HepG2 (cell line): Measurements from ENCODE around the gene BRSK2. TPM values are rescaled to one million over a fixed set of nuclear protein-coding genes. Genes with fewer than 3 reads are reported as not detected.
"Not testable (repeated sequence)": the region's sequence is repeated elsewhere in the genome, so short reads cannot be mapped to it uniquely, and the experiment has no call there.

Experiments
- ATAC-seq: fragments of 200-7000 bp; cut with Tn5 transposase; 3 replicates; pipeline ENCODE4 v1.9.1; 2020; ENCODE audit warnings: mild to moderate bottlenecking, moderate library complexity
- BruUV-seq: library from RNA; stranded (reverse); fragments of 400-500 nt; replicated peaks from 2 replicates; lab custom pipeline; 2021; lab: Mats Ljungman, UMichigan
- CTCF ChIA-PET: fragments of 300-600 bp; formaldehyde crosslinking; extraction: SDS; loops from one replicate; lab custom pipeline; 2021; ENCODE audit warnings: low total read pairs, inconsistent platforms, low intra/inter-chr PET ratio; lab: Yijun Ruan, JAX
- POLR2A ChIA-PET: fragments of 350-600 bp; sonication (Branson Sonifier 250); formaldehyde crosslinking; loops from one replicate; lab custom pipeline; 2020; ENCODE audit warnings: antibody characterized with exemption, inconsistent platforms; lab: Yijun Ruan, JAX
- DNase-seq: peaks from one replicate; pipeline ENCODE4 v3.0.0-alpha.2; 2015; ENCODE audit warnings: low spot score
- FAIRE-seq: peaks from 3 replicates; lab custom pipeline; 2011; peaks lifted over from hg19 to GRCh38; lab: Jason Lieb, UNC
- H2AFZ ChIP-seq: one replicate; pipeline ENCODE4 v1.6.1; 2011; ENCODE audit warnings: low read length, inconsistent platforms
- H3K27ac ChIP-seq: fragments of 300-600 bp; 3 replicates; pipeline ENCODE4 v1.8.0; 2011; ENCODE audit warnings: mixed run types, mild to moderate bottlenecking, mixed read lengths, low read length, inconsistent platforms; ENCODE audit not compliant: insufficient read depth; ENCODE audit errors: extremely low read length
- H3K27me3 ChIP-seq, 2 experiments: fragments of 200-600 bp in 1 of 2; 2 replicates in 1 of 2; 3 replicates in 1 of 2; pipeline versions ENCODE4 v1.6.0 to v1.8.0; 2011; ENCODE audit warnings: low read length in 2 of 2, mild to moderate bottlenecking in 2 of 2, moderate library complexity in 2 of 2, inconsistent platforms in 1 of 2; ENCODE audit not compliant: insufficient read depth in 2 of 2, control insufficient read depth in 1 of 2
- H3K36me3 ChIP-seq, 2 experiments: fragments of 200-600 bp in 1 of 2; replicated peaks in 1 of 2; 2 replicates in 1 of 2; 3 replicates in 1 of 2; pipeline versions ENCODE4 v1.5.1 to v1.8.0; 2011; ENCODE audit warnings: low read length in 2 of 2, inconsistent platforms in 1 of 2; ENCODE audit not compliant: insufficient read depth in 2 of 2, control insufficient read depth in 1 of 2
- H3K4me1 ChIP-seq: 2 replicates; pipeline ENCODE4 v1.5.1; 2012; ENCODE audit warnings: low read length, inconsistent platforms; ENCODE audit not compliant: insufficient read depth
- H3K4me2 ChIP-seq: 2 replicates; pipeline ENCODE4 v1.6.0; 2011; ENCODE audit warnings: low read depth, low read length, inconsistent platforms
- H3K4me3 ChIP-seq, 3 experiments: fragments of 200-600 bp in 1 of 3; sonication (generic), shearing (Covaris generic) in 1 of 3; replicated peaks in 1 of 3; 2 replicates each; pipeline ENCODE4 v1.5.1; 2011 to 2016; ENCODE audit warnings: low read length in 3 of 3, inconsistent platforms in 2 of 3, low read depth in 2 of 3, mild to moderate bottlenecking in 2 of 3, control low read depth in 1 of 3, mixed read lengths in 1 of 3; ENCODE audit not compliant: insufficient read depth in 1 of 3
- H3K79me2 ChIP-seq: one replicate; pipeline ENCODE4 v1.6.1; 2011; ENCODE audit warnings: low read length, inconsistent platforms; ENCODE audit not compliant: insufficient read depth
- H3K9ac ChIP-seq: 2 replicates; pipeline ENCODE4 v1.6.0; 2011; ENCODE audit warnings: mild to moderate bottlenecking, low read depth, low read length, inconsistent platforms; ENCODE audit not compliant: insufficient read depth
- H3K9me3 ChIP-seq: 2 replicates; pipeline ENCODE4 v1.5.1; 2012; ENCODE audit warnings: mild to moderate bottlenecking, low read length
- H4K20me1 ChIP-seq: 2 replicates; pipeline ENCODE4 v1.6.0; 2011; ENCODE audit warnings: inconsistent platforms, mild to moderate bottlenecking, low read length, moderate library complexity; ENCODE audit not compliant: insufficient read depth
- CBFB ChIP-seq: sonication (generic); formaldehyde crosslinking; IDR thresholded peaks from 2 replicates; pipeline ENCODE4 v1.4.0; 2020; ENCODE audit warnings: missing genetic modification reagents
- CREB1 ChIP-seq, 2 experiments: fragments of 450-650 bp in 1 of 2; IDR thresholded peaks; 2 replicates each; pipeline ENCODE4 v1.6.1; 2016 to 2017; ENCODE audit warnings: control low read depth in 1 of 2, mild to moderate bottlenecking in 1 of 2, missing compliant biosample characterization in 1 of 2, missing genetic modification characterization in 1 of 2
- FOXM1 ChIP-seq: sonication (generic); formaldehyde crosslinking; IDR thresholded peaks from 2 replicates; pipeline ENCODE4 v1.5.0; 2020; ENCODE audit warnings: missing genetic modification reagents
- JUNB ChIP-seq: sonication (generic); formaldehyde crosslinking; IDR thresholded peaks from 2 replicates; pipeline ENCODE4 v1.8.0; 2022; ENCODE audit warnings: missing genetic modification reagents, mild to moderate bottlenecking, borderline replicate concordance
- MNT ChIP-seq: fragments of 450-650 bp; IDR thresholded peaks from 2 replicates; pipeline ENCODE4 v1.6.1; 2016
- WGBS: methylation state at CpG from one replicate; pipeline ENCODE4 v1.1.6; 2017; ENCODE audit warnings: low lambda C conversion rate; 5-methylcytosine and 5-hydroxymethylcytosine counted together
- in situ Hi-C: cut with HindIII; loops from 2 replicates; pipeline ENCODE4 v1.10.0; 2017; ENCODE audit warnings: low pct_unique_long_range_greater_than_20kb; ENCODE audit not compliant: extremely low pct_ligation_motif_present
- intact Hi-C: fragments of 100-400 bp; cut with micrococcal nuclease; formaldehyde crosslinking; loops from one replicate; pipeline ENCODE4 v1.10.0; 2022; ENCODE audit not compliant: unreplicated experiment
- polyA plus RNA-seq, 8 experiments: library from polyadenylated mRNA; depleted of rRNA in 3 of 8; stranded (reverse) in 7 of 8; unstranded in 1 of 8; fragments of >200 nt; fragmentation: Illumina TruSeq in 4 of 8; extraction: Trizol in 4 of 8; gene quantifications; 2 replicates each; pipeline versions ENCODE4 v1.2.1 to v1.2.3, GENCODE V29; 2011 to 2016; ENCODE audit warnings: low read depth in 4 of 8, missing spikeins in 1 of 8, mixed read lengths in 1 of 8; ENCODE audit not compliant: insufficient read depth in 1 of 8
- total RNA-seq, 5 experiments: library from RNA; depleted of rRNA; stranded (reverse); fragments of >200 nt; fragmentation: Illumina TruSeq; extraction: Trizol; gene quantifications; 2 replicates each; pipeline ENCODE4 v1.2.3, GENCODE V29; 2016; ENCODE audit warnings: low read depth in 1 of 5

The BRSK2 gene
- total and polyA plus RNA-seq, 2 of the 13 experiments (the other 11 are each of a cell fraction or from before 2014, with no cell fraction given) = 0.74 to 1.1 TPM

- Histone ChIP-seq H3K79me2 (no peaks in the 10 kb centered on the region), H3K4me1 (peaks cover 7% of the 10 kb centered on the region; the same call in 1 of the 2 replicates), H3K27me3 (peaks cover 10 to 59% of the 10 kb centered on the region in 2 experiments), H3K27ac (no peak overlapping the region), H3K36me3 (no peaks in the 10 kb centered on the region), H3K4me3 (no peak overlapping the region), H3K9ac (no peak overlapping the region)
- ATAC-seq (no peak), DNase-seq (no peak)
- CTCF ChIA-PET = no interaction called here
- no TSS peak for BruUV-seq
- TF ChIP-seq JUNB (CRISPR knock-in tag) (no peak), CBFB (CRISPR knock-in tag) (no peak), FOXM1 (CRISPR knock-in tag) (no peak)
- TF ChIP-seq, all 625 proteins: peak for 0
- no peaks in the 10 kb centered on the region for H3K9me3 ChIP-seq
- FAIRE-seq = no peak
- intact Hi-C loops = no loop called here
- H3K4me2 ChIP-seq = no peak overlapping the region
- WGBS = 61% methylated on average over 19 of the region's 28 CpGs
- POLR2A ChIA-PET = no interaction called here
- in situ Hi-C loops = no loop called here
- H4K20me1 ChIP-seq = no peaks in the 10 kb centered on the region
- H2AFZ ChIP-seq = no peak overlapping the region
Observed at GRCh38 chr11:1346669-1347390, 42.9 kb upstream of the BRSK2 start.

- H4K20me1 ChIP-seq; ATAC-seq; H3K9ac ChIP-seq; BruUV-seq; DNase-seq; POLR2A ChIA-PET; H3K36me3 ChIP-seq; FAIRE-seq; H2AFZ ChIP-seq; H3K9me3 ChIP-seq; H3K4me1 ChIP-seq; H3K4me3 ChIP-seq; H3K4me2 ChIP-seq; H3K79me2 ChIP-seq; H3K27ac ChIP-seq; CTCF ChIA-PET; intact Hi-C loops; in situ Hi-C loops; TF ChIP-seq CREB1 (CRISPR knock-in tag; IDR thresholded peaks at IDR 0.05): not testable (repeated sequence)
- 15% methylated on average over 4 of the region's 18 CpGs for WGBS
- peak; percentile 35 for TF ChIP-seq CREB1 (IDR thresholded peaks at IDR 0.05)
- peak; percentile 64 for TF ChIP-seq MNT
- H3K27me3 ChIP-seq = peaks cover 10 to 59% of the 10 kb centered on the region in 2 experiments
Observed at GRCh38 chr11:1347411-1347999, 42.2 kb upstream of the BRSK2 start.
